PC-9 (cell line): ENCODE data around the gene STK40. TPM values are rescaled to one million over a fixed set of nuclear protein-coding genes. Genes with fewer than 3 reads are reported as not detected.

Experiments
- BruUV-seq: library from RNA; stranded (reverse); fragments of 400-500 nt; replicated peaks from 2 replicates; lab custom pipeline; 2021; lab: Mats Ljungman, UMichigan
- CTCF ChIA-PET: fragments of 300-600 bp; sonication (Branson Sonifier 250); formaldehyde crosslinking; loops from one replicate; lab custom pipeline; 2022; ENCODE audit warnings: antibody characterized with exemption; lab: Charles Lee
- POLR2A ChIA-PET: fragments of 300-600 bp; sonication (Branson Sonifier 250); formaldehyde crosslinking; loops from one replicate; lab custom pipeline; 2022; ENCODE audit warnings: antibody characterized with exemption; ENCODE audit not compliant: unreplicated experiment; lab: Charles Lee
- DNase-seq, 2 experiments: peaks; one replicate each; pipeline versions ENCODE4 v3.0.0 to v3.0.0-alpha.2; 2015 to 2022; ENCODE audit warnings: mixed read lengths in 1 of 2
- H2AFZ ChIP-seq: fragments of 200-600 bp; sonication (generic); 2 replicates; pipeline ENCODE4 v1.8.1; 2017; ENCODE audit warnings: antibody characterized with exemption
- H3F3A ChIP-seq: fragments of 200-600 bp; sonication (generic); 2 replicates; pipeline ENCODE4 v1.8.1; 2017; ENCODE audit warnings: antibody characterized with exemption, mild to moderate bottlenecking, low read depth; ENCODE audit not compliant: insufficient read depth
- H3K27ac ChIP-seq: fragments of 200-600 bp; sonication (generic); 2 replicates; pipeline ENCODE4 v1.6.1; 2016; ENCODE audit warnings: mixed run types
- H3K27me3 ChIP-seq: fragments of 200-600 bp; sonication (generic); 2 replicates; pipeline ENCODE4 v1.6.1; 2016; ENCODE audit warnings: low read depth, mixed run types; ENCODE audit not compliant: insufficient read depth
- H3K36me3 ChIP-seq: fragments of 200-600 bp; sonication (generic); 2 replicates; pipeline ENCODE4 v1.6.1; 2016; ENCODE audit warnings: low read depth, mixed run types
- H3K4me1 ChIP-seq: fragments of 200-600 bp; sonication (generic); replicated peaks from 2 replicates; pipeline ENCODE4 v1.6.1; 2016; ENCODE audit warnings: mixed run types; ENCODE audit not compliant: insufficient read depth
- H3K4me2 ChIP-seq: fragments of 200-600 bp; sonication (generic); 2 replicates; pipeline ENCODE4 v1.6.1; 2017; ENCODE audit warnings: mixed run types
- H3K4me3 ChIP-seq: fragments of 200-600 bp; sonication (generic); 2 replicates; pipeline ENCODE4 v1.6.1; 2016; ENCODE audit warnings: mixed run types
- H3K79me2 ChIP-seq: fragments of 200-600 bp; sonication (generic); 2 replicates; pipeline ENCODE4 v1.6.1; 2017; ENCODE audit warnings: low read depth, mixed run types
- H3K9me2 ChIP-seq: fragments of 200-600 bp; sonication (generic); 2 replicates; pipeline ENCODE4 v1.8.1; 2017; ENCODE audit warnings: mild to moderate bottlenecking; ENCODE audit not compliant: insufficient read depth
- H3K9me3 ChIP-seq: fragments of 200-600 bp; sonication (generic); 2 replicates; pipeline ENCODE4 v1.8.1; 2016; ENCODE audit warnings: low read depth; ENCODE audit not compliant: insufficient read depth
- H4K20me1 ChIP-seq: fragments of 200-600 bp; sonication (generic); 2 replicates; pipeline ENCODE4 v1.8.1; 2017; ENCODE audit not compliant: insufficient read depth
- EZH2 ChIP-seq: fragments of 200-600 bp; sonication (generic); IDR thresholded peaks from 2 replicates; pipeline ENCODE4 v1.8.0; 2017; ENCODE audit warnings: antibody characterized with exemption, low read depth
- intact Hi-C: fragments of 100-400 bp; cut with micrococcal nuclease; formaldehyde crosslinking; loops from one replicate; pipeline ENCODE4 v1.10.0; 2022; ENCODE audit not compliant: unreplicated experiment
- total RNA-seq: library from RNA; stranded (reverse); gene quantifications from 2 replicates; pipeline ENCODE4 v1.2.3, GENCODE V29; 2021
- TF ChIP-seq, protein P1 (sequence below): fragments of 200-600 bp; sonication (generic); conservative IDR thresholded peaks from 2 replicates; pipeline ENCODE4 v1.6.1; 2017; ENCODE audit warnings: mixed run types, antibody characterized with exemption, mild to moderate bottlenecking, moderate library complexity

Gene STK40
- total RNA-seq, 1 experiment from 2014 or later: 59.2 TPM

DNA sequence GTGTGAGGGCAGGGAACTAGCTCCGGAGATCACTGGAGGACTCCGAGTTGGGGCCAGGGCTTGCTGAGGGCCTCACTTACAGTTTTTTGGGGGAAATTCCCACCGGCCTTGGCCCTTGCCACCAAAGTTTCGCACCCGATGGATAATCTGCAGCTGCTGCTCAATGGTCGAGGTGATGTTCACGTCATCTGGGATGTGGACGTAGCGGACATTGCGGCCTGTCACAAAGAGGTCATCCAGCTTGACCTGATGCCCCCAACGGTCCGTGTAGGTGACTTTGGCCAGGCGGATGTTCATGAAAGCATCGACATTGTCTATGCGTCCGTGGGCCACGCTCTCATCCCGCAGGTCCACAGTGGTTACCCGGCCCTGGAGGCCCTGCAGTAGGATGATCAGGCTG, 8.0 kb upstream of the STK40 start:
- Histone ChIP-seq H3K4me1 (peaks cover 10% of the 10 kb centered on the region), H3K27me3 (no peaks in the 10 kb centered on the region), H3K79me2 (peaks cover 14% of the 10 kb centered on the region), H3K9me3 (no peaks in the 10 kb centered on the region), H4K20me1 (no peaks in the 10 kb centered on the region), H3K27ac (no peak overlapping the region), H2AFZ (no peak overlapping the region), H3K36me3 (peaks cover 11% of the 10 kb centered on the region; the same call in 1 of the 2 replicates), H3K4me2 (no peak overlapping the region), H3F3A (peaks cover 10% of the 10 kb centered on the region; the same call in 1 of the 2 replicates), H3K9me2 (no peaks in the 10 kb centered on the region), H3K4me3 (no peak overlapping the region)
- ChIA-PET POLR2A (no interaction called here), CTCF (no interaction called here)
- BruUV-seq: no TSS peak
- intact Hi-C loops: no loop called here
- DNase-seq: no peak
- TF ChIP-seq, protein P1, sequence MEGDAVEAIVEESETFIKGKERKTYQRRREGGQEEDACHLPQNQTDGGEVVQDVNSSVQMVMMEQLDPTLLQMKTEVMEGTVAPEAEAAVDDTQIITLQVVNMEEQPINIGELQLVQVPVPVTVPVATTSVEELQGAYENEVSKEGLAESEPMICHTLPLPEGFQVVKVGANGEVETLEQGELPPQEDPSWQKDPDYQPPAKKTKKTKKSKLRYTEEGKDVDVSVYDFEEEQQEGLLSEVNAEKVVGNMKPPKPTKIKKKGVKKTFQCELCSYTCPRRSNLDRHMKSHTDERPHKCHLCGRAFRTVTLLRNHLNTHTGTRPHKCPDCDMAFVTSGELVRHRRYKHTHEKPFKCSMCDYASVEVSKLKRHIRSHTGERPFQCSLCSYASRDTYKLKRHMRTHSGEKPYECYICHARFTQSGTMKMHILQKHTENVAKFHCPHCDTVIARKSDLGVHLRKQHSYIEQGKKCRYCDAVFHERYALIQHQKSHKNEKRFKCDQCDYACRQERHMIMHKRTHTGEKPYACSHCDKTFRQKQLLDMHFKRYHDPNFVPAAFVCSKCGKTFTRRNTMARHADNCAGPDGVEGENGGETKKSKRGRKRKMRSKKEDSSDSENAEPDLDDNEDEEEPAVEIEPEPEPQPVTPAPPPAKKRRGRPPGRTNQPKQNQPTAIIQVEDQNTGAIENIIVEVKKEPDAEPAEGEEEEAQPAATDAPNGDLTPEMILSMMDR: no peak
- TF ChIP-seq EZH2: no peak

DNA sequence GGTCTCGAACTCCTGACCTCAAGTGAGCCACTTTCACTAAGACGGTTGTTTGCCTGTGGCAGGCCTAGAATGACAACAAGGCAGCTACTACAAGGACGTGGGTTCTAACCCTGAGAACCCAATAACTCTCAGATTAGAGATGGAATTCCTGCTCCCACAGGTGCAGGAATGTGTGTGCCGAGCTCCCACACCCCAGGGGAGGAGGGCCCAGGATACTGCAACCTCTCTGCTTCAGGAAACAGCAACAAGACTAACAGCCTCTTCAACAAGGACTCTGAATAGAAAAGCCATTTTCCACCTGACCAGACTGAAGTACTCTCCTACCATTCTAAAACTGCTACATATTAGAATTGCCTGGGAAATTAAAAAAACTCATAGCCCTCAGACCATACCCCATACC, 7.1 kb upstream of the STK40 start:
- no peaks in the 10 kb centered on the region for H3K27me3 ChIP-seq
- intact Hi-C loops: no loop called here
- peaks cover 18% of the 10 kb centered on the region; the same call in 1 of the 2 replicates for H3F3A ChIP-seq
- peaks cover 14% of the 10 kb centered on the region for H3K79me2 ChIP-seq
- H3K9me2 ChIP-seq: no peaks in the 10 kb centered on the region
- no peak overlapping the region for H3K4me2 ChIP-seq
- no peaks in the 10 kb centered on the region for H3K9me3 ChIP-seq
- ChIA-PET POLR2A (no interaction called here), CTCF (interaction anchor here (0.7 kb wide), 1 partner anchor 60 kb away, joined by 3 read pairs; no protein-coding TSS in a partner anchor)
- peaks cover 11% of the 10 kb centered on the region; the same call in 1 of the 2 replicates for H3K36me3 ChIP-seq
- H3K4me1 ChIP-seq: peaks cover 13% of the 10 kb centered on the region
- DNase-seq: no peak
- no TSS peak for BruUV-seq
- TF ChIP-seq, protein P1: no peak
- no peak for TF ChIP-seq EZH2
- H2AFZ ChIP-seq: no peak overlapping the region
- no peak overlapping the region for H3K4me3 ChIP-seq
- H4K20me1 ChIP-seq: no peaks in the 10 kb centered on the region
- no peak overlapping the region for H3K27ac ChIP-seq

DNA sequence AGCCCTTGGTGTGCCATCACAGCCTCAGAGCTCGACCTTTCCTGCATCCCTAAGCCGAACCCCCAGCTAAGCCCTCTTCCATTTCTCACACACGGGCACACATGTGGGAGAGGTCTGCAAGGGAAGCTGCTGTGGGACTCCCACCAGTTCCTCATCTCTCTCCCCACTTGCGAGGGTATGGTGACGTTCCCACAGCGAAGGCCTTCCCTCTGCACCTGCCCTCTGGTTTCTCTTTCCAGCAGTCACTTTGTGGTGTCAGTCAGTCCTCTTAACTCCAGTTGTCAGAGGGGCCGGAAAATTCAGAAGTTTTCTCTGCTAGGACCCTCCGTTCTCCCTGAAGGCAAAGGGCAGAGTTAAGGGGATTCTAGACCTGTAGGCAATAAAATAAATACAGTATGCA, 5.5 kb upstream of the STK40 start:
- Histone ChIP-seq H3K36me3 (peaks cover 11% of the 10 kb centered on the region; the same call in 1 of the 2 replicates), H3K27ac (no peak overlapping the region), H3F3A (peaks cover 27% of the 10 kb centered on the region), H3K4me3 (no peak overlapping the region), H3K9me2 (no peaks in the 10 kb centered on the region), H3K9me3 (no peaks in the 10 kb centered on the region), H3K4me1 (peaks cover 20% of the 10 kb centered on the region), H3K79me2 (peaks cover 2% of the 10 kb centered on the region), H3K4me2 (no peak overlapping the region), H4K20me1 (no peaks in the 10 kb centered on the region), H3K27me3 (no peaks in the 10 kb centered on the region), H2AFZ (no peak overlapping the region)
- intact Hi-C loops: no loop called here
- BruUV-seq: no TSS peak
- ChIA-PET POLR2A (no interaction called here), CTCF (no interaction called here)
- DNase-seq: no peak
- TF ChIP-seq, protein P1: no peak
- TF ChIP-seq EZH2: no peak
